Neural progenitor cell (in vitro differentiated cells): ENCODE results near the gene TMEM242. TPM values are rescaled to one million over a fixed set of nuclear protein-coding genes. Genes with fewer than 3 reads are reported as not detected.

Source experiments
- DNase-seq: peaks from one replicate; pipeline ENCODE4 v3.0.0-alpha.2; 2016; ENCODE audit warnings: low spot score
- H2AFZ ChIP-seq: fragments of 200-600 bp; sonication (generic); replicated peaks from 2 replicates; pipeline ENCODE4 v1.6.1; 2016; ENCODE audit warnings: antibody characterized with exemption
- H3F3A ChIP-seq: fragments of 200-600 bp; sonication (generic); 2 replicates; pipeline ENCODE4 v1.6.1; 2016; ENCODE audit warnings: antibody characterized with exemption, low read depth
- H3K27ac ChIP-seq: fragments of 200-600 bp; sonication (generic); 2 replicates; pipeline ENCODE4 v1.5.1; 2016; ENCODE audit warnings: mild to moderate bottlenecking
- H3K27me3 ChIP-seq: fragments of 200-600 bp; sonication (generic); 2 replicates; pipeline ENCODE4 v1.6.1; 2016; ENCODE audit warnings: mild to moderate bottlenecking, moderate library complexity
- H3K36me3 ChIP-seq: fragments of 200-600 bp; sonication (generic); 2 replicates; pipeline ENCODE4 v1.5.1; 2016
- H3K4me1 ChIP-seq: fragments of 200-600 bp; sonication (generic); 2 replicates; pipeline ENCODE4 v1.6.1; 2016; ENCODE audit warnings: mixed run types
- H3K4me2 ChIP-seq: fragments of 200-600 bp; sonication (generic); 2 replicates; pipeline ENCODE4 v1.6.1; 2016
- H3K4me3 ChIP-seq: fragments of 200-600 bp; sonication (generic); 2 replicates; pipeline ENCODE4 v1.5.1; 2016
- H3K79me2 ChIP-seq: fragments of 200-600 bp; sonication (generic); 2 replicates; pipeline ENCODE4 v1.6.1; 2016; ENCODE audit warnings: low read depth
- H3K9ac ChIP-seq: fragments of 200-600 bp; sonication (generic); 2 replicates; pipeline ENCODE4 v1.6.1; 2016
- H3K9me3 ChIP-seq: fragments of 200-600 bp; sonication (generic); 2 replicates; pipeline ENCODE4 v1.5.1; 2016; ENCODE audit warnings: low read depth
- H4K20me1 ChIP-seq: fragments of 200-600 bp; sonication (generic); 2 replicates; pipeline ENCODE4 v1.6.1; 2016; ENCODE audit warnings: low read depth
- H3K27ac Mint-ChIP-seq: 3 replicates; pipeline ENCODE4 v1.8.0; 2021; ENCODE audit warnings: mixed read lengths
- H3K27me3 Mint-ChIP-seq: 2 replicates; pipeline ENCODE4 v1.8.0; 2022; ENCODE audit warnings: low read depth, mild to moderate bottlenecking, inconsistent platforms, moderate library complexity, mixed read lengths; ENCODE audit not compliant: insufficient read depth
- H3K36me3 Mint-ChIP-seq: 3 replicates; pipeline ENCODE4 v1.8.0; 2021; ENCODE audit warnings: mixed read lengths
- H3K4me1 Mint-ChIP-seq: 3 replicates; pipeline ENCODE4 v1.8.0; 2021; ENCODE audit warnings: mixed read lengths
- H3K4me3 Mint-ChIP-seq: 3 replicates; pipeline ENCODE4 v1.8.0; 2021; ENCODE audit warnings: mild to moderate bottlenecking, moderate library complexity, mixed read lengths
- H3K9me3 Mint-ChIP-seq: 3 replicates; pipeline ENCODE4 v1.8.0; 2020; ENCODE audit warnings: mixed read lengths
- CTCF ChIP-seq: fragments of 200-600 bp; sonication (generic); IDR thresholded peaks from 2 replicates; pipeline ENCODE4 v1.5.1; 2017; ENCODE audit warnings: antibody characterized with exemption, mild to moderate bottlenecking
- EZH2 ChIP-seq: fragments of 200-600 bp; sonication (generic); IDR thresholded peaks from 2 replicates; pipeline ENCODE4 v1.6.1; 2017; ENCODE audit warnings: antibody characterized with exemption, mild to moderate bottlenecking, moderate library complexity
- EZH2phosphoT487 ChIP-seq: fragments of 200-600 bp; sonication (generic); IDR thresholded peaks from 2 replicates; pipeline ENCODE4 v1.6.1; 2017; ENCODE audit warnings: antibody characterized with exemption
- total RNA-seq: library from RNA; depleted of rRNA; stranded (reverse); fragments of >200 nt; gene quantifications from 2 replicates; pipeline ENCODE4 v1.2.3, GENCODE V29; 2015; ENCODE audit warnings: low replicate concordance

Gene TMEM242
- total RNA-seq, 1 donor from 2014 or later, result 9.9 TPM

GRCh38 chr6:157325069-157325805, 1.9 kb upstream of the TMEM242 start:
- no peak for TF ChIP-seq CTCF
- TF ChIP-seq EZH2phosphoT487, result no peak
- TF ChIP-seq EZH2, result no peak
- H3K4me2 ChIP-seq, result no peak overlapping the region

GRCh38 chr6:157323966-157324300, 614 bp upstream of the TMEM242 start:
- Histone ChIP-seq H2AFZ (peak overlapping the region; percentile 71), H3F3A (peaks cover 11% of the 10 kb centered on the region)
- DNase-seq, result peak; percentile 83

More at GRCh38 chr6:157325069-157325805, 1.9 kb upstream of the TMEM242 start:
- peaks cover 18% of the 10 kb centered on the region for H3K4me1 Mint-ChIP-seq
- no peaks in the 10 kb centered on the region for H4K20me1 ChIP-seq
- DNase-seq, result no peak
- H3K4me1 ChIP-seq, result peaks cover 4% of the 10 kb centered on the region
- peak overlapping the region; percentile 60 for H3K4me3 Mint-ChIP-seq
- H3K27me3 ChIP-seq, result peaks cover 42% of the 10 kb centered on the region
- no peak overlapping the region for H3K4me3 ChIP-seq
- no peaks in the 10 kb centered on the region for H3K9me3 Mint-ChIP-seq
- H2AFZ ChIP-seq, result no peak overlapping the region
- peaks cover 20% of the 10 kb centered on the region for H3K79me2 ChIP-seq
- H3K27ac ChIP-seq, result no peak overlapping the region
- H3K27me3 Mint-ChIP-seq, result peaks cover 4% of the 10 kb centered on the region
- no peaks in the 10 kb centered on the region for H3K9me3 ChIP-seq
- H3K36me3 ChIP-seq, result no peaks in the 10 kb centered on the region
- H3K36me3 Mint-ChIP-seq, result no peaks in the 10 kb centered on the region
- no peak overlapping the region for H3K9ac ChIP-seq
- no peak overlapping the region for H3K27ac Mint-ChIP-seq
- H3F3A ChIP-seq, result peaks cover 11% of the 10 kb centered on the region

DNA sequence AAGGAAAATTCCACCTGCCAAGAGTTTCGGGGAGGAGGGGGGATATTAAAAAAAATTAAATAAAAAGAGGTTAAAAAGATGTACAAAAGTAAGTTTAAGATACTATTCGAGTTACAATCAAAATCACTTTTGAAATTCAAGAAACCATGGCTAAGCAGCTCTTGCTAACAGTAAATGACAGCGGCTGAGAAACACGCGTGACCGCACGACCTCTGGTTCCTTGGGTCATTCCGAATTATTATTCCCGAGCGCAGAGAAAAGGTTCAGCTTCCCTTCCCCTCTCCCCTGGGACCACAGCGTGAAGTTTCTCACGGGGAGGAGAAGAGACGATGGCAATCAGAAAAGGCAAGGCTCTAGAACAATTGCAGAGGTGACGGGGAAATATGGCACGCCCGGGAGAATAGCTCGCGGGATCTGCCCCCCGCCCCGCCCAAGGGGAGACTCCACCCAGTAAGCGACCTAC, 496 bp downstream of the TMEM242 start:
- H3K27me3 ChIP-seq, result peaks cover 36% of the 10 kb centered on the region
- H2AFZ ChIP-seq, result peak overlapping the region; percentile 71
- H3K79me2 ChIP-seq, result peaks cover 20% of the 10 kb centered on the region
- H3K36me3 Mint-ChIP-seq, result peaks cover 3% of the 10 kb centered on the region
- H3K9ac ChIP-seq, result peak overlapping the region; percentile 79
- no peak overlapping the region for H3K27ac ChIP-seq
- DNase-seq, result no peak
- H3K27ac Mint-ChIP-seq, result peak overlapping the region; percentile 95
- H4K20me1 ChIP-seq, result no peaks in the 10 kb centered on the region
- H3F3A ChIP-seq, result peaks cover 11% of the 10 kb centered on the region
- peak overlapping the region; percentile 99 for H3K4me3 Mint-ChIP-seq
- H3K4me1 Mint-ChIP-seq, result peaks cover 18% of the 10 kb centered on the region
- TF ChIP-seq CTCF, result no peak
- H3K36me3 ChIP-seq, result no peaks in the 10 kb centered on the region
- peaks cover 4% of the 10 kb centered on the region for H3K27me3 Mint-ChIP-seq
- no peaks in the 10 kb centered on the region for H3K9me3 ChIP-seq
- H3K4me3 ChIP-seq, result peak overlapping the region; percentile 90
- H3K9me3 Mint-ChIP-seq, result no peaks in the 10 kb centered on the region
- H3K4me1 ChIP-seq, result peaks cover 4% of the 10 kb centered on the region
- peak overlapping the region; percentile 87 for H3K4me2 ChIP-seq

More at GRCh38 chr6:157323966-157324300, 614 bp upstream of the TMEM242 start:
- H3K36me3 Mint-ChIP-seq, result no peaks in the 10 kb centered on the region
- Histone ChIP-seq H3K4me3 (peak overlapping the region; percentile 90), H3K36me3 (no peaks in the 10 kb centered on the region), H3K27ac (no peak overlapping the region), H3K4me2 (peak overlapping the region; percentile 87), H4K20me1 (no peaks in the 10 kb centered on the region), H3K79me2 (peaks cover 20% of the 10 kb centered on the region), H3K4me1 (peaks cover 4% of the 10 kb centered on the region), H3K9me3 (no peaks in the 10 kb centered on the region), H3K27me3 (peaks cover 41% of the 10 kb centered on the region), H3K9ac (no peak overlapping the region)
- peaks cover 18% of the 10 kb centered on the region for H3K4me1 Mint-ChIP-seq
- H3K27ac Mint-ChIP-seq, result peak overlapping the region; percentile 95
- no peak for TF ChIP-seq CTCF
- TF ChIP-seq EZH2phosphoT487, result no peak
- no peak for TF ChIP-seq EZH2
- peaks cover 4% of the 10 kb centered on the region for H3K27me3 Mint-ChIP-seq
- peak overlapping the region; percentile 99 for H3K4me3 Mint-ChIP-seq
- H3K9me3 Mint-ChIP-seq, result no peaks in the 10 kb centered on the region
